HL-60 (cell line): ENCODE results near the gene PPM1H.

ENCODE experiments used
- CTCF ChIP-seq: IDR thresholded peaks from one replicate; pipeline ENCODE4 v1.5.1; 2011; ENCODE audit warnings: low read length, control low read depth, inconsistent platforms; ENCODE audit not compliant: insufficient read depth
- GABPA ChIP-seq: IDR thresholded peaks from 2 replicates; pipeline ENCODE4 v1.6.1; 2012; ENCODE audit warnings: low read depth
- POLR2AphosphoS5 ChIP-seq: IDR thresholded peaks from 2 replicates; pipeline ENCODE4 v1.6.1; 2012; ENCODE audit warnings: low read depth
- REST ChIP-seq: IDR thresholded peaks from 2 replicates; pipeline ENCODE4 v1.6.1; 2012; ENCODE audit warnings: low read depth; ENCODE audit not compliant: insufficient replicate concordance
- SPI1 ChIP-seq: IDR thresholded peaks from 2 replicates; pipeline ENCODE4 v1.6.1; 2012; ENCODE audit warnings: low read depth, mild to moderate bottlenecking, borderline replicate concordance

GRCh38 chr12:62763312-62763711 is 171.6 kb downstream of the PPM1H start:
- TF ChIP-seq CTCF, result no peak
- TF ChIP-seq REST, result no peak
- no peak for TF ChIP-seq POLR2AphosphoS5
- TF ChIP-seq GABPA, result no peak
- TF ChIP-seq SPI1, result no peak
